GM12801 (cell line): ENCODE measurements around the gene GGA1.

Source experiments
- CTCF ChIP-seq: IDR thresholded peaks from one replicate; pipeline ENCODE4 v1.5.1; 2011; ENCODE audit warnings: control low read depth; ENCODE audit not compliant: insufficient read length; ENCODE audit errors: extremely low read depth

The GGA1 gene

DNA sequence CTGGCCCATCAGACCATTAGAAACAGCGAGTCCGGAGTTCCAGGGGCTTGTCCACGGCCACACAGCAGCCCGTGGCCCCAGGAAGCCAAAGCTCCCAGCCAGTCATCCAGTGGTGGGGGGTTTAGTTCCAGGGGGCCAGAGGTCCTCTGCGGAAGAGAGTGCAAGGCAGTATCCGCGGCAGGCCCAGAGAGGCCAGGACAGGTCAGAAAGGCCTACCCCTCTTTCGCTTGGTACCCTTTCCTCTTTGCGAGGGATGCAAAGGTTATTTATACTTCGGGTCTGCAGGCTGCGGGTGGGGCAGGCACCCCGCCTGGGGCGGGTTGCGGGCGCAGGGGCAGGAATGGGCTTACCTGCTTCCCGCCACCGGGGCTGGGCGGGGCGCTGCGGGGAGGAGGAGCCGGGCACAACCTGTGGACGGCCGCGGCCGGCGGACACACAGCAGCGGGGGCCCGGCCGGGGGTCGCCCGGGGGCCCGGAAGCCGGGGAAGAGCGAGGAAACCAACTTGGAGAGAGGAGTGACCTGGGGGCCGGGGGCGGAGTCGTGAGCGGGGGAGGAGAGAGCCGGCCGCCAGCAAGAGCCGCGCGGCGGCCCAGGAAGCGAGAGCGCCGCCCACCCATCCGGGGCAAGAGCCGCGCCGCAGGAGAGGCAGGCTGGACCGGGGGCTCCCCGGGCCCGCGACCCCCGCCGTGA is 30.6 kb downstream of the GGA1 start, which contains the start of gene SH3BP1:
TSS of gene SH3BP1 (plus strand) at position 600 of the 691 bp plus-strand sequence. CDS start 119 bp downstream, outside the sequence.
- no peak for TF ChIP-seq CTCF

GRCh38 chr22:37639771-37640590 is 31.3 kb downstream of the GGA1 start:
- TF ChIP-seq CTCF: no peak

DNA sequence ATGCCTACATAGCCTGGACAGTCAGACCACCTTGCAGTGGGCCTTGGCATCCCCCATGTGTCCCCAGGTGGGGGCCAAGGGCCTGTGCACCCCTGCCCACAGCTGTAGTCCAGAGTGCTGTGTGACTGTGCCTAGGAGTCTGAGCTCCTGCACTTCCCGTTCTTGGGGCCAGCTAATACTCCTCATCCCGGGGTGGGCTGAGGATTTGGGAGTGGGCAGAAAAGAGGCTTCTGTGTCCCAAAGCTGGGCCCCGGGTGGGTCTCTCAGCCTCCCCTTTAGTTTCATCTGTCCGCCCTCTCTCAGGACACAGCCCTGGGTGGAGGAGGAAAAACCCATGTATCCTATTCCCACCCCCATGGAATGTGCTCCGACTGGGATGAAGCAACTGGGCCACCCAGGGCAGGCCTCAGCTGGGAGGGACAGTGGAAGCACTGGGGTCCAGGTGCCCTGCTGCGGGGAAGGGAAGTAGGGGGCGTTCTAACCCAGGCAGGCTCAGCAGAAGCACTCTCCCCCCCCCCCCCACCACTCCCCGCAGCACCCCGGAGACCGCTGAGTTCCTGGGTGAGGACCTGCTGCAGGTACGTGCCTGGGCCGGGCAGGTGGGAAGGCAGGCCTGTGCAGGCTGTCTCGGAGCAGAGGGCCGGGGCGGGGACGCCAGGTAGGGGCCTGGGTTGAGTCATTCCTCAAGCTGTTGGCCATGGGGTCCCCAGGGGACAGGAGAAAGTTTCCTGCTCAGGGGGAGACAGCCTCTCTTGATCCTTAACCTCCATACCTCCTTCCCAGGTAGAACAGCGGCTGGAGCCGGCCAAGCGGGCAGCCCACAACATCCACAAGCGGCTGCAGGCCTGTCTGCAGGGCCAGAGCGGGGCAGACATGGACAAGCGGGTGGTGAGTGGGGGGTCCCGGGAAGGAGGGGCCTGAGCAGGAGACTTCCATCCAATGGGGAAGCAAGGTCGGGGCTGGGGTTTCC is 32.2 kb downstream of the GGA1 start:
- no peak for TF ChIP-seq CTCF

DNA sequence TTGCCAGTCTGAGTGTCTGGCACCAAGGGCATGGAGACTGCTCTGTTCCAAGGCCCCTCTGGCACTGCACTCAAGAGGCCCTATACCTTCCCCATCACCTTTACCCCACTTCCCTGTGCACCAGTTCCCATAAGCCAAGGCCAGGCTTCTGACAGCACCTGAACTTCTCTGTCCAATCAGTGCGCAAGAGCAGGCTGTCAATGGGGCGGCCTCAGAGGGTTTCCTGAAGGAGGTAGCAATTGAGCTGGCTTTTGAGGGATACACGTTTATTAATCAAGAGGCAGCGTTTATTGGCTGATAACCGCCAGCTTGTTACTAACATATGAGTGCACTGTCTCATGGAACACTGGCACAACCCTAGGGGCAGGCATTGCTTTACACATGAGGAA is 32.9 kb downstream of the GGA1 start:
- no peak for TF ChIP-seq CTCF

DNA sequence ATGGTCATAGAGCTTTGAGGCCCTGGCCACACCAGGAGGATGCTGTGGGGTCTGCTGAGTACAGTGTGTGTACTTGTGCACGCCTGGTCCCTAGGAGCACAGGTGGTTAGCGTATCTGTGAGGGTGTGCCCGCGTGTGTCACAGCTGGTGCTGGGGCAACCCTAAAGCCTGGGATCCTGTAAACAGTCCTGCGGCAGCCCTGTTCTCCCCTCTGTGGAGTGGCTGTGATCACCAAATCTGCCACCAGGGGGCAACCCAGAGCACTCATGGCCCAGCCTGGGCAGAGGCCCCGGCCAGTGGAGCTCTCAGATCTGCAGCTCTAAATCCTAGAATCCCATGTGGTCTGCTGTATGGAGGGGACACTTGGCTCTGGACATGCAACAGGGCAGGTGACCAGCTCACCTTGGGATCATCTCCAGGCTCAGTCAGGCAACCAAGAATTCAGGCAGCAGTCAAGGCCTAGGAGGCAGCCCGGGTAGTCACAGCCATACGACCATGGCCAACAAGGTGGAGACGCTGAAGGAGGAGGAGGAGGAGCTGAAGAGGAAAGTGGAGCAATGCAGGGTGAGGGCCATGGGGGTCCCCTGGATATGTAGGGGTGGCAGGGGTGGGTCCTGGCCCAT is 34.7 kb downstream of the GGA1 start:
- TF ChIP-seq CTCF: peak; percentile 76

GRCh38 chr22:37647317-37647716 is 38.7 kb downstream of the GGA1 start:
- TF ChIP-seq CTCF: no peak
